ENCODE data around the gene BEND5.

Gene BEND5

GRCh38 chr1:48790397-48790796, 13.7 kb upstream of the BEND5 start:
- Histone ChIP-seq H3K27me3 (ENCODE audit: insufficient read depth, low read depth, severe bottlenecking) (no peaks in the 10 kb centered on the region), H3K4me3 (ENCODE audit: low read depth, low read length) (no peak overlapping the region), H3K27ac (no peak overlapping the region; the same call in 1 of the 2 replicates), H3K36me3 (no peaks in the 10 kb centered on the region), H3K9me3 (ENCODE audit: severe bottlenecking) (no peaks in the 10 kb centered on the region)
- no peak for DNase-seq
- TF ChIP-seq CTCF (IDR thresholded peaks at IDR 0.05; ENCODE audit: low read depth, low read length) = no peak

GRCh38 chr1:48789903-48790302, 13.2 kb upstream of the BEND5 start:
- Histone ChIP-seq H3K36me3 (no peaks in the 10 kb centered on the region), H3K4me3 (ENCODE audit: low read depth, low read length) (no peak overlapping the region), H3K27ac (no peak overlapping the region), H3K9me3 (ENCODE audit: severe bottlenecking) (no peaks in the 10 kb centered on the region), H3K27me3 (ENCODE audit: insufficient read depth, low read depth, severe bottlenecking) (no peaks in the 10 kb centered on the region)
- no peak for DNase-seq
- TF ChIP-seq CTCF (IDR thresholded peaks at IDR 0.05; ENCODE audit: low read depth, low read length) = no peak

GRCh38 chr1:48785869-48786268, 9.2 kb upstream of the BEND5 start:
- no peak for TF ChIP-seq CTCF (IDR thresholded peaks at IDR 0.05; ENCODE audit: low read depth, low read length)

GRCh38 chr1:48784301-48784700, 7.6 kb upstream of the BEND5 start:
- no peaks in the 10 kb centered on the region for H3K27me3 ChIP-seq (ENCODE audit: insufficient read depth, low read depth, severe bottlenecking)
- no peak overlapping the region for H3K4me3 ChIP-seq (ENCODE audit: low read depth, low read length)
- no peak for TF ChIP-seq CTCF (IDR thresholded peaks at IDR 0.05; ENCODE audit: low read depth, low read length)
- H3K9me3 ChIP-seq (ENCODE audit: severe bottlenecking) = no peaks in the 10 kb centered on the region
- no peak for DNase-seq
- no peaks in the 10 kb centered on the region for H3K36me3 ChIP-seq
- H3K27ac ChIP-seq = no peak overlapping the region

More at GRCh38 chr1:48785869-48786268, 9.2 kb upstream of the BEND5 start:
- Histone ChIP-seq H3K36me3 (no peaks in the 10 kb centered on the region), H3K27me3 (ENCODE audit: insufficient read depth, low read depth, severe bottlenecking) (no peaks in the 10 kb centered on the region), H3K27ac (no peak overlapping the region), H3K9me3 (ENCODE audit: severe bottlenecking) (no peaks in the 10 kb centered on the region), H3K4me3 (ENCODE audit: low read depth, low read length) (no peak overlapping the region)
- no peak for DNase-seq

GRCh38 chr1:48777219-48777895, 666 bp upstream of the BEND5 start:
- Histone ChIP-seq H3K27ac (peak overlapping the region; percentile 81), H3K36me3 (peaks cover 16% of the 10 kb centered on the region), H3K4me3 (ENCODE audit: low read depth, low read length) (peak overlapping the region; percentile 58), H3K9me3 (ENCODE audit: severe bottlenecking) (no peaks in the 10 kb centered on the region), H3K27me3 (ENCODE audit: insufficient read depth, low read depth, severe bottlenecking) (no peaks in the 10 kb centered on the region)
- peak; percentile 38 for DNase-seq
- TF ChIP-seq CTCF (IDR thresholded peaks at IDR 0.05; ENCODE audit: low read depth, low read length) = no peak
